Neural progenitor cell (in vitro differentiated cells): ENCODE measurements around the gene TMEM221.

Experiments used
- EZH2 ChIP-seq: fragments of 200-600 bp; sonication (generic); IDR thresholded peaks from 2 replicates; pipeline ENCODE4 v1.6.1; 2017; ENCODE audit warnings: antibody characterized with exemption, mild to moderate bottlenecking, moderate library complexity
- EZH2phosphoT487 ChIP-seq: fragments of 200-600 bp; sonication (generic); IDR thresholded peaks from 2 replicates; pipeline ENCODE4 v1.6.1; 2017; ENCODE audit warnings: antibody characterized with exemption
- TF ChIP-seq, protein P1 (sequence below): fragments of 200-600 bp; sonication (generic); IDR thresholded peaks from 2 replicates; pipeline ENCODE4 v1.5.1; 2017; ENCODE audit warnings: antibody characterized with exemption, mild to moderate bottlenecking

DNA sequence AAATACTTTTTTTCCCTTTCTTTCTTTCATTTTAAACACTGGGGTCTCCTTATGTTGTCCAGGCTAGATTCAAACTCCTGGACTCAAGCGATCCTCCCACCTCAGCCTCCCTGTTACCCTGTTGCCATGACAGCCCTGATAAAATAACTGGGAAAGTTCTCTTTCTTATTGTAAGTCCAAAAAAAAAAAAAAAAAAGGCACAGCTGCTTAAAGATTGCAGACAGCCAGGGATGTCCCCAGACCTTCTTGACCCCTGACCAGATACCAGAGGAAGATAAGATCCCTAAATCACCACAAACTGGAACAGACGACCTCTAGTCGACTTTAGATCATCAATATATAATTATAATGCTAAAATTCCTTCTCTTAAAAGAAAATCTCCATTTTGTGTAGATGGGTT, 29.8 kb downstream of the TMEM221 start:
- TF ChIP-seq EZH2 (no peak), EZH2phosphoT487 (no peak)
- TF ChIP-seq, protein P1, sequence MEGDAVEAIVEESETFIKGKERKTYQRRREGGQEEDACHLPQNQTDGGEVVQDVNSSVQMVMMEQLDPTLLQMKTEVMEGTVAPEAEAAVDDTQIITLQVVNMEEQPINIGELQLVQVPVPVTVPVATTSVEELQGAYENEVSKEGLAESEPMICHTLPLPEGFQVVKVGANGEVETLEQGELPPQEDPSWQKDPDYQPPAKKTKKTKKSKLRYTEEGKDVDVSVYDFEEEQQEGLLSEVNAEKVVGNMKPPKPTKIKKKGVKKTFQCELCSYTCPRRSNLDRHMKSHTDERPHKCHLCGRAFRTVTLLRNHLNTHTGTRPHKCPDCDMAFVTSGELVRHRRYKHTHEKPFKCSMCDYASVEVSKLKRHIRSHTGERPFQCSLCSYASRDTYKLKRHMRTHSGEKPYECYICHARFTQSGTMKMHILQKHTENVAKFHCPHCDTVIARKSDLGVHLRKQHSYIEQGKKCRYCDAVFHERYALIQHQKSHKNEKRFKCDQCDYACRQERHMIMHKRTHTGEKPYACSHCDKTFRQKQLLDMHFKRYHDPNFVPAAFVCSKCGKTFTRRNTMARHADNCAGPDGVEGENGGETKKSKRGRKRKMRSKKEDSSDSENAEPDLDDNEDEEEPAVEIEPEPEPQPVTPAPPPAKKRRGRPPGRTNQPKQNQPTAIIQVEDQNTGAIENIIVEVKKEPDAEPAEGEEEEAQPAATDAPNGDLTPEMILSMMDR: no peak
